ENCODE results near the gene DSC2. TPM values are rescaled to one million over a fixed set of nuclear protein-coding genes. Genes with fewer than 3 reads are reported as not detected.

Gene DSC2
- total and polyA plus RNA-seq, 2 of the 8 experiments (the other 6 are each of a cell fraction or from before 2014, with no cell fraction given), result 4.6 to 39.7 TPM

DNA sequence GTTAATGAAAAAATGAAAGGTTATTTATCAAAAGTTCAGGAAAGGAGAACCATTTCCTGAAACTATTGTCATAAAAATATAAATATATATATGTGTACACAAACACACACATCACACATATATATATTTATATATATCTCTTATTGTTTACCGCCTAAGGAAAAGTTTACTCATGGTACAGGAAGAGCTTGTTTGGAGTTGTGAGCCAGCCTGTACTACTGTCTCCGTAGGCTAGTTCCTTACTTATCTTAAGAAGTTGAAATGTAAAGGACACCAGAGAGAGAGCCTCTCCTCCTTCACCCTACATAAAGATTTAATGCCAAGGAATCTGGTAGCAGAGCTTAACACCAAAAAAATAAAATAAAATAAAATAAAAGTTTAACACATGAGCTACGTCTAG lies 40.8 kb upstream of the DSC2 start:
- no peak overlapping the region for H2AK5ac ChIP-seq (ENCODE audit: low read depth, low read length)
- H3K36me3 ChIP-seq (ENCODE audit: control insufficient read depth in 2 of 4, insufficient read depth in 4 of 4, low read length in 3 of 4), result no peaks in the 10 kb centered on the region
- no peak overlapping the region for H3K56ac ChIP-seq (replicated peaks; ENCODE audit: insufficient read length, low read depth, low read length)
- no peak overlapping the region for H3K23ac ChIP-seq (ENCODE audit: insufficient read length)
- no peak overlapping the region for H3K4ac ChIP-seq (replicated peaks; ENCODE audit: insufficient read length, low read depth, low read length)
- no peak overlapping the region for H2BK120ac ChIP-seq (replicated peaks; ENCODE audit: low read depth, low read length)
- CTCF ChIA-PET (ENCODE audit: partially characterized antibody), result no interaction called here
- H4K20me1 ChIP-seq (replicated peaks in 1 of 2; ENCODE audit: control insufficient read depth in 1 of 2, insufficient read depth in 2 of 2, low read length in 2 of 2), result no peaks in the 10 kb centered on the region
- no peak overlapping the region for H3K4me2 ChIP-seq (ENCODE audit: insufficient read depth in 1 of 2, low read depth in 2 of 2, low read length in 2 of 2)
- DNase-seq (ENCODE audit: low read depth in 1 of 2, low spot score in 2 of 2) (no peak), FAIRE-seq (no peak)
- no peak for TF ChIP-seq BACH1 (IDR thresholded peaks at IDR 0.05; ENCODE audit: low read length)
- TF ChIP-seq POLR2AphosphoS5 (IDR thresholded peaks at IDR 0.05; ENCODE audit: low read depth, low read length), result no peak
- TF ChIP-seq FOSL1 (IDR thresholded peaks at IDR 0.05; ENCODE audit: insufficient read depth, low read depth, low read length), result no peak
- TF ChIP-seq CHD2 (IDR thresholded peaks at IDR 0.05; ENCODE audit: low read length), result no peak
- TF ChIP-seq MAFK (IDR thresholded peaks at IDR 0.05; ENCODE audit: low read depth, low read length), result no peak
- no peak for TF ChIP-seq NRF1 (IDR thresholded peaks at IDR 0.05; ENCODE audit: low read depth, low read length)
- no peak for TF ChIP-seq TCF12 (IDR thresholded peaks at IDR 0.05; ENCODE audit: low read depth, low read length)
- TF ChIP-seq, protein P1, sequence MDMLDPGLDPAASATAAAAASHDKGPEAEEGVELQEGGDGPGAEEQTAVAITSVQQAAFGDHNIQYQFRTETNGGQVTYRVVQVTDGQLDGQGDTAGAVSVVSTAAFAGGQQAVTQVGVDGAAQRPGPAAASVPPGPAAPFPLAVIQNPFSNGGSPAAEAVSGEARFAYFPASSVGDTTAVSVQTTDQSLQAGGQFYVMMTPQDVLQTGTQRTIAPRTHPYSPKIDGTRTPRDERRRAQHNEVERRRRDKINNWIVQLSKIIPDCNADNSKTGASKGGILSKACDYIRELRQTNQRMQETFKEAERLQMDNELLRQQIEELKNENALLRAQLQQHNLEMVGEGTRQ (IDR thresholded peaks at IDR 0.05; ENCODE audit: low read length), result no peak
- no peak for TF ChIP-seq SIN3A (conservative IDR thresholded peaks at IDR 0.05 in 1 of 2, IDR thresholded peaks at IDR 0.05 in 1 of 2; ENCODE audit: low read depth in 1 of 2, low read length in 2 of 2)
- no peak overlapping the region for H3K4me3 ChIP-seq (ENCODE audit: extremely low read depth in 1 of 4, insufficient read depth in 2 of 4, low read depth in 3 of 4, low read length in 4 of 4)
- H4K91ac ChIP-seq (replicated peaks; ENCODE audit: insufficient read length, low read length), result no peak overlapping the region
- H3K9me3 ChIP-seq (ENCODE audit: insufficient read depth in 2 of 2, low read depth in 1 of 2, low read length in 1 of 2), result no peaks in the 10 kb centered on the region
- no peak overlapping the region for H2BK12ac ChIP-seq (ENCODE audit: low read depth, low read length)
- no peak overlapping the region for H3K14ac ChIP-seq (ENCODE audit: insufficient read length)
- no peaks in the 10 kb centered on the region for H3K27me3 ChIP-seq (replicated peaks in 1 of 4; ENCODE audit: control insufficient read depth in 3 of 4, extremely low read depth in 1 of 4, insufficient read depth in 3 of 4, low read length in 3 of 4)
- 86% methylated on average over 3 of the region's 3 CpGs; no CpG with 5 or more reads in 1 of the 2 experiments for WGBS, 2 experiments (ENCODE audit: extremely low coverage in 1 of 2, insufficient coverage in 1 of 2, insufficient read length in 1 of 2, insufficient replicate concordance in 2 of 2, low coverage in 1 of 2, low lambda C conversion rate in 2 of 2, missing lambda C conversion rate in 1 of 2)
- H2BK5ac ChIP-seq (ENCODE audit: low read depth, low read length), result no peak overlapping the region
- H3K79me1 ChIP-seq (ENCODE audit: low read depth, low read length), result no peaks in the 10 kb centered on the region
- H3K23me2 ChIP-seq (ENCODE audit: low read depth, low read length), result no peaks in the 10 kb centered on the region
- no peak overlapping the region for H4K8ac ChIP-seq (ENCODE audit: extremely low read depth, insufficient read depth, low read length)
- no peak overlapping the region for H3K9ac ChIP-seq (replicated peaks in 1 of 4; ENCODE audit: extremely low read depth in 1 of 4, low read depth in 3 of 4, low read length in 3 of 4)
- no peaks in the 10 kb centered on the region for H3K79me2 ChIP-seq (ENCODE audit: control insufficient read depth in 1 of 2, insufficient read depth in 2 of 2, low read length in 2 of 2)
- H2BK15ac ChIP-seq (ENCODE audit: low read length), result no peak overlapping the region
- POLR2A ChIA-PET (ENCODE audit: partially characterized antibody), result no interaction called here
- no peak overlapping the region for H3K18ac ChIP-seq (ENCODE audit: extremely low read depth, low read length)
- no peak overlapping the region for H4K5ac ChIP-seq (ENCODE audit: insufficient read length, low read depth, low read length)
- no peak overlapping the region for H3K27ac ChIP-seq (ENCODE audit: low read depth, low read length)
- H2BK20ac ChIP-seq (ENCODE audit: low read length), result no peak overlapping the region
- no peak overlapping the region for H2AFZ ChIP-seq (ENCODE audit: low read length)
- no peaks in the 10 kb centered on the region for H3K4me1 ChIP-seq (replicated peaks in 1 of 4; ENCODE audit: control insufficient read depth in 3 of 4, insufficient read depth in 4 of 4, low read length in 3 of 4)

Data from H1 (cell line).